ENCODE results near the gene LRP2. TPM values are rescaled to one million over a fixed set of nuclear protein-coding genes. Genes with fewer than 3 reads are reported as not detected.
"Not testable (repeated sequence)": the region's sequence is repeated elsewhere in the genome, so short reads cannot be mapped to it uniquely, and the experiment has no call there.

The LRP2 gene
- polyA plus RNA-seq, 1 donor (not counting 4 experiments of a cell fraction or from before 2014, with no cell fraction given): not detected

GRCh38 chr2:169328785-169329184 is 33.5 kb downstream of the LRP2 start:
- no peak overlapping the region for H2AFZ ChIP-seq (ENCODE audit: control insufficient read depth, low read length)
- H3K36me3 ChIP-seq (ENCODE audit: control insufficient read depth in 2 of 2, extremely low read depth in 1 of 2, insufficient read depth in 2 of 2, low read length in 2 of 2): no peaks in the 10 kb centered on the region
- H3K4me3 ChIP-seq (ENCODE audit: control insufficient read depth in 2 of 3, extremely low read depth in 1 of 3, insufficient read depth in 2 of 3, low read depth in 1 of 3, low read length in 3 of 3): no peak overlapping the region
- H3K4me1 ChIP-seq (ENCODE audit: control insufficient read depth, extremely low read depth, insufficient read depth, low read length): no peaks in the 10 kb centered on the region
- H3K27me3 ChIP-seq (ENCODE audit: control insufficient read depth, extremely low read depth, insufficient read depth, low read length): peaks cover 2% of the 10 kb centered on the region
- H3K9ac ChIP-seq (ENCODE audit: control insufficient read depth, extremely low read depth, insufficient read depth, low read length): no peak overlapping the region
- no peak for FAIRE-seq
- no peaks in the 10 kb centered on the region for H4K20me1 ChIP-seq (ENCODE audit: control insufficient read depth, extremely low read depth, insufficient read depth, low read length)
- H3K9me3 ChIP-seq (ENCODE audit: control insufficient read depth, low read depth, low read length): no peaks in the 10 kb centered on the region
- H3K9me1 ChIP-seq (ENCODE audit: control insufficient read depth, extremely low read depth, insufficient read depth, low read length): no peaks in the 10 kb centered on the region
- dilution Hi-C loops (cut with MboI; ENCODE audit: extremely low pct_ligation_motif_present, low sequenced_read_pairs): no loop called here
- H3K4me2 ChIP-seq (ENCODE audit: control insufficient read depth, extremely low read depth, insufficient read depth, low read depth, low read length): no peak overlapping the region
- no peak overlapping the region for H3K27ac ChIP-seq (ENCODE audit: control insufficient read depth, insufficient read depth, low read length)
- no peak for DNase-seq (ENCODE audit: low read depth, low spot score)
- TF ChIP-seq EZH2 (IDR thresholded peaks at IDR 0.05; ENCODE audit: low read length): no peak
- H3K79me2 ChIP-seq (ENCODE audit: control insufficient read depth, insufficient read depth, low read length): no peaks in the 10 kb centered on the region

- H3K4me2 ChIP-seq (ENCODE audit: control insufficient read depth, extremely low read depth, insufficient read depth, low read depth, low read length); H3K36me3 ChIP-seq (ENCODE audit: control insufficient read depth in 2 of 2, extremely low read depth in 1 of 2, insufficient read depth in 2 of 2, low read length in 2 of 2); H3K27me3 ChIP-seq (ENCODE audit: control insufficient read depth, extremely low read depth, insufficient read depth, low read length); H4K20me1 ChIP-seq (ENCODE audit: control insufficient read depth, extremely low read depth, insufficient read depth, low read length); dilution Hi-C loops (cut with MboI; ENCODE audit: extremely low pct_ligation_motif_present, low sequenced_read_pairs); H3K9me1 ChIP-seq (ENCODE audit: control insufficient read depth, extremely low read depth, insufficient read depth, low read length); FAIRE-seq; H3K4me1 ChIP-seq (ENCODE audit: control insufficient read depth, extremely low read depth, insufficient read depth, low read length); H2AFZ ChIP-seq (ENCODE audit: control insufficient read depth, low read length); H3K9me3 ChIP-seq (ENCODE audit: control insufficient read depth, low read depth, low read length); H3K9ac ChIP-seq (ENCODE audit: control insufficient read depth, extremely low read depth, insufficient read depth, low read length); DNase-seq (ENCODE audit: low read depth, low spot score); H3K79me2 ChIP-seq (ENCODE audit: control insufficient read depth, insufficient read depth, low read length); H3K4me3 ChIP-seq (ENCODE audit: control insufficient read depth in 2 of 3, extremely low read depth in 1 of 3, insufficient read depth in 2 of 3, low read depth in 1 of 3, low read length in 3 of 3); H3K27ac ChIP-seq (ENCODE audit: control insufficient read depth, insufficient read depth, low read length): not testable (repeated sequence)
Observed at GRCh38 chr2:169327837-169328236, 34.5 kb downstream of the LRP2 start.

- H3K9me1 ChIP-seq (ENCODE audit: control insufficient read depth, extremely low read depth, insufficient read depth, low read length); H3K27ac ChIP-seq (ENCODE audit: control insufficient read depth, insufficient read depth, low read length); H3K79me2 ChIP-seq (ENCODE audit: control insufficient read depth, insufficient read depth, low read length); H3K9ac ChIP-seq (ENCODE audit: control insufficient read depth, extremely low read depth, insufficient read depth, low read length); dilution Hi-C loops (cut with MboI; ENCODE audit: extremely low pct_ligation_motif_present, low sequenced_read_pairs); H3K4me3 ChIP-seq (ENCODE audit: control insufficient read depth in 2 of 3, extremely low read depth in 1 of 3, insufficient read depth in 2 of 3, low read depth in 1 of 3, low read length in 3 of 3); H3K36me3 ChIP-seq (ENCODE audit: control insufficient read depth in 2 of 2, extremely low read depth in 1 of 2, insufficient read depth in 2 of 2, low read length in 2 of 2); H3K4me2 ChIP-seq (ENCODE audit: control insufficient read depth, extremely low read depth, insufficient read depth, low read depth, low read length); H3K27me3 ChIP-seq (ENCODE audit: control insufficient read depth, extremely low read depth, insufficient read depth, low read length); H3K9me3 ChIP-seq (ENCODE audit: control insufficient read depth, low read depth, low read length); H3K4me1 ChIP-seq (ENCODE audit: control insufficient read depth, extremely low read depth, insufficient read depth, low read length); H2AFZ ChIP-seq (ENCODE audit: control insufficient read depth, low read length); H4K20me1 ChIP-seq (ENCODE audit: control insufficient read depth, extremely low read depth, insufficient read depth, low read length); DNase-seq (ENCODE audit: low read depth, low spot score); FAIRE-seq: not testable (repeated sequence)
Observed at GRCh38 chr2:169325886-169326285, 36.4 kb downstream of the LRP2 start.

All from keratinocyte (primary cell).